Esophagus muscularis mucosa (tissue), 4 donors: Measurements from ENCODE around the gene DHX34. TPM values are rescaled to one million over a fixed set of nuclear protein-coding genes. Genes with fewer than 3 reads are reported as not detected.
"Not testable (repeated sequence)": the region's sequence is repeated elsewhere in the genome, so short reads cannot be mapped to it uniquely, and the experiment has no call there.

Experiments used
- DNase-seq: peaks from one replicate; pipeline ENCODE4 v3.0.0-alpha.2; 2017; ENCODE audit errors: extremely low spot score
- H3K27ac ChIP-seq, 4 donors: fragments of 200-600 bp; sonication (generic); replicated peaks in 1 of 4; 1 replicate in 3 of 4; 2 replicates in 1 of 4; pipeline ENCODE4 v1.5.1; 2016 to 2019; ENCODE audit warnings: mild to moderate bottlenecking in 1 of 4
- H3K27me3 ChIP-seq, 4 donors: fragments of 200-600 bp; sonication (generic); one replicate each; pipeline versions ENCODE4 v1.5.1 to v1.6.0; 2016 to 2019
- H3K36me3 ChIP-seq, 4 donors: fragments of 200-600 bp; sonication (generic); one replicate each; pipeline ENCODE4 v1.5.1; 2016 to 2019
- H3K4me1 ChIP-seq, 4 donors: fragments of 200-600 bp; sonication (generic); one replicate each; pipeline ENCODE4 v1.5.1; 2016 to 2019
- H3K4me3 ChIP-seq, 4 donors: fragments of 200-600 bp; sonication (generic); 1 replicate in 2 of 4; 2 replicates in 2 of 4; pipeline ENCODE4 v1.5.1; 2016 to 2019; ENCODE audit warnings: mild to moderate bottlenecking in 4 of 4, moderate library complexity in 1 of 4
- H3K9me3 ChIP-seq, 4 donors: fragments of 200-600 bp; sonication (generic); 1 replicate in 3 of 4; 2 replicates in 1 of 4; pipeline ENCODE4 v1.5.1; 2016 to 2019
- CTCF ChIP-seq, 3 experiments: fragments of 200-600 bp in 2 of 3; fragments of 450-650 bp in 1 of 3; sonication (generic) in 2 of 3; IDR thresholded peaks; one replicate each; pipeline ENCODE4 v1.5.1; 2017 to 2019; ENCODE audit warnings: antibody characterized with exemption in 3 of 3, mild to moderate bottlenecking in 2 of 3, moderate library complexity in 1 of 3
- EP300 ChIP-seq: sonication (generic); formaldehyde crosslinking; IDR thresholded peaks from one replicate; pipeline ENCODE4 v1.6.1; 2017; ENCODE audit warnings: antibody characterized with exemption
- POLR2A ChIP-seq: fragments of 450-650 bp; IDR thresholded peaks from one replicate; pipeline ENCODE4 v1.6.1; 2017; ENCODE audit warnings: antibody characterized with exemption, moderate library complexity, mild to moderate bottlenecking, low read depth
- POLR2AphosphoS5 ChIP-seq, 2 donors: sonication (generic); formaldehyde crosslinking; IDR thresholded peaks; one replicate each; pipeline ENCODE4 v1.6.1; 2017; ENCODE audit warnings: antibody characterized with exemption in 2 of 2
- WGBS: methylation state at CpG from one replicate; pipeline ENCODE4 v1.1.5; 2018; 5-methylcytosine and 5-hydroxymethylcytosine counted together
- intact Hi-C: fragments of 100-400 bp; cut with DNase I; formaldehyde crosslinking; loops from one replicate; pipeline ENCODE4 v1.15.1; 2023
- total RNA-seq, 4 donors: library from RNA; depleted of rRNA; stranded (reverse); fragments of >200 nt; gene quantifications; one replicate each; pipeline versions ENCODE4 v1.1.0 to v1.2.1, GENCODE V29; 2016

DHX34 gene
- total RNA-seq, 4 donors from 2014 or later = 9.1 to 15.6 (median 12.2) TPM

GRCh38 chr19:47344425-47344824 is 4.7 kb upstream of the DHX34 start:
- Histone ChIP-seq H3K36me3 (no peaks in the 10 kb centered on the region), H3K4me1 (peaks cover 4 to 7% (median 6%) of the 10 kb centered on the region in 4 donors), H3K27ac (no peak overlapping the region), H3K27me3 (no peaks in the 10 kb centered on the region), H3K9me3 (no peaks in the 10 kb centered on the region), H3K4me3 (no peak overlapping the region)
- no peak for DNase-seq
- 90% methylated on average over 1 of the region's 1 CpG for WGBS
- TF ChIP-seq CTCF (IDR thresholded peaks at IDR 0.05) (no peak), POLR2A (no peak), POLR2AphosphoS5 (IDR thresholded peaks at IDR 0.05) (no peak), EP300 (no peak)
- intact Hi-C loops = no loop called here

GRCh38 chr19:47346024-47346423 is 3.1 kb upstream of the DHX34 start:
- H3K4me1 ChIP-seq = peaks cover 15 to 22% (median 20%) of the 10 kb centered on the region in 4 donors
- intact Hi-C loops, H3K9me3 ChIP-seq, H3K36me3 ChIP-seq, H3K4me3 ChIP-seq, DNase-seq, H3K27ac ChIP-seq, H3K27me3 ChIP-seq: not testable (repeated sequence)
- 95% methylated on average over 6 of the region's 6 CpGs for WGBS

- no peak for DNase-seq
- Histone ChIP-seq H3K36me3 (peaks cover 17 to 34% (median 33%) of the 10 kb centered on the region in 4 donors), H3K27me3 (no peaks in the 10 kb centered on the region), H3K9me3 (no peaks in the 10 kb centered on the region), H3K4me3 (no peak overlapping the region), H3K4me1 (peaks cover 15 to 51% (median 22%) of the 10 kb centered on the region in 4 donors), H3K27ac (no peak overlapping the region)
- WGBS = 87% methylated on average over 6 of the region's 6 CpGs
- intact Hi-C loops = no loop called here
- TF ChIP-seq POLR2AphosphoS5 (IDR thresholded peaks at IDR 0.05) (no peak), EP300 (no peak), POLR2A (no peak), CTCF (IDR thresholded peaks at IDR 0.05) (no peak)
These were observed 1.5 kb downstream of the DHX34 start for GRCh38 chr19:47350630-47351029.

- Histone ChIP-seq H3K27me3 (no peaks in the 10 kb centered on the region), H3K4me3 (no peak overlapping the region), H3K36me3 (peaks cover 18 to 44% (median 42%) of the 10 kb centered on the region in 4 donors), H3K27ac (no peak overlapping the region), H3K4me1 (peaks cover 15 to 51% (median 22%) of the 10 kb centered on the region in 4 donors), H3K9me3 (no peaks in the 10 kb centered on the region)
- 85% methylated on average over 3 of the region's 3 CpGs for WGBS
- intact Hi-C loops = no loop called here
- no peak for DNase-seq
- TF ChIP-seq CTCF (IDR thresholded peaks at IDR 0.05) = no peak
- no peak for TF ChIP-seq POLR2A
- TF ChIP-seq EP300 = no peak
- no peak for TF ChIP-seq POLR2AphosphoS5 (IDR thresholded peaks at IDR 0.05)
These were observed 2.4 kb downstream of the DHX34 start for GRCh38 chr19:47351548-47351947.

GRCh38 chr19:47352095-47352494 is 3.0 kb downstream of the DHX34 start:
- H3K4me1 ChIP-seq = peaks cover 15 to 51% (median 22%) of the 10 kb centered on the region in 4 donors
- TF ChIP-seq CTCF (IDR thresholded peaks at IDR 0.05) = no peak
- TF ChIP-seq EP300 = no peak
- no peak for TF ChIP-seq POLR2AphosphoS5 (IDR thresholded peaks at IDR 0.05)
- TF ChIP-seq POLR2A = no peak
- DNase-seq = no peak
- H3K27me3 ChIP-seq = no peaks in the 10 kb centered on the region
- intact Hi-C loops = no loop called here
- H3K4me3 ChIP-seq = no peak overlapping the region
- no peak overlapping the region for H3K27ac ChIP-seq
- no peaks in the 10 kb centered on the region for H3K9me3 ChIP-seq
- H3K36me3 ChIP-seq = peaks cover 24 to 49% (median 48%) of the 10 kb centered on the region in 4 donors
- 63% methylated on average over 2 of the region's 2 CpGs for WGBS
